GM21447 (cell line): Measurements from ENCODE around the gene RTN3.
"Not testable (repeated sequence)": the region's sequence is repeated elsewhere in the genome, so short reads cannot be mapped to it uniquely, and the experiment has no call there.

Source experiments
- ATAC-seq: cut with Tn5 transposase; IDR thresholded peaks from one replicate; pipeline ENCODE4 v1.9.1; 2021; ENCODE audit not compliant: unreplicated experiment

RTN3 gene

GRCh38 chr11:63682066-63683021 is 1.0 kb downstream of the RTN3 start:
- no peak for ATAC-seq

- no peak for ATAC-seq
Observed at GRCh38 chr11:63683133-63683991, 2.1 kb downstream of the RTN3 start.

- not testable (repeated sequence) for ATAC-seq
Observed at GRCh38 chr11:63685158-63685721, 3.9 kb downstream of the RTN3 start.

GRCh38 chr11:63686926-63687325 is 5.6 kb downstream of the RTN3 start:
- no peak for ATAC-seq

GRCh38 chr11:63687845-63688244 is 6.5 kb downstream of the RTN3 start:
- ATAC-seq, result no peak

GRCh38 chr11:63694596-63694995 is 13.3 kb downstream of the RTN3 start:
- ATAC-seq, result no peak

GRCh38 chr11:63698976-63699733 is 17.9 kb downstream of the RTN3 start:
- no peak for ATAC-seq

- no peak for ATAC-seq
Observed at GRCh38 chr11:63699896-63700295, 18.6 kb downstream of the RTN3 start.

GRCh38 chr11:63705526-63705925 is 24.2 kb downstream of the RTN3 start:
- ATAC-seq, result no peak

GRCh38 chr11:63708764-63709163 is 27.5 kb downstream of the RTN3 start:
- no peak for ATAC-seq

- ATAC-seq, result no peak
Observed at GRCh38 chr11:63709336-63709884, 28.1 kb downstream of the RTN3 start.

- no peak for ATAC-seq
Observed at GRCh38 chr11:63710476-63711217, 29.3 kb downstream of the RTN3 start.

GRCh38 chr11:63711838-63712237 is 30.5 kb downstream of the RTN3 start:
- ATAC-seq, result no peak

- ATAC-seq, result no peak
Observed at GRCh38 chr11:63713766-63714165, 32.5 kb downstream of the RTN3 start.

- no peak for ATAC-seq
Observed at GRCh38 chr11:63716046-63716445, 34.7 kb downstream of the RTN3 start.

GRCh38 chr11:63719001-63719400 is 37.7 kb downstream of the RTN3 start:
- no peak for ATAC-seq

- no peak for ATAC-seq
Observed at GRCh38 chr11:63719987-63720386, 38.7 kb downstream of the RTN3 start.

GRCh38 chr11:63720611-63721010 is 39.3 kb downstream of the RTN3 start:
- no peak for ATAC-seq

GRCh38 chr11:63729326-63729725 is 48.0 kb downstream of the RTN3 start:
- no peak for ATAC-seq

GRCh38 chr11:63736864-63737263 is 55.6 kb downstream of the RTN3 start:
- ATAC-seq, result no peak
